HG03108 (cell line): ENCODE measurements around the gene FANCM.

Experiments
- ATAC-seq: cut with Tn5 transposase; IDR thresholded peaks from one replicate; pipeline ENCODE4 v1.9.1; 2021; ENCODE audit warnings: moderate library complexity; ENCODE audit not compliant: unreplicated experiment

Gene FANCM

DNA sequence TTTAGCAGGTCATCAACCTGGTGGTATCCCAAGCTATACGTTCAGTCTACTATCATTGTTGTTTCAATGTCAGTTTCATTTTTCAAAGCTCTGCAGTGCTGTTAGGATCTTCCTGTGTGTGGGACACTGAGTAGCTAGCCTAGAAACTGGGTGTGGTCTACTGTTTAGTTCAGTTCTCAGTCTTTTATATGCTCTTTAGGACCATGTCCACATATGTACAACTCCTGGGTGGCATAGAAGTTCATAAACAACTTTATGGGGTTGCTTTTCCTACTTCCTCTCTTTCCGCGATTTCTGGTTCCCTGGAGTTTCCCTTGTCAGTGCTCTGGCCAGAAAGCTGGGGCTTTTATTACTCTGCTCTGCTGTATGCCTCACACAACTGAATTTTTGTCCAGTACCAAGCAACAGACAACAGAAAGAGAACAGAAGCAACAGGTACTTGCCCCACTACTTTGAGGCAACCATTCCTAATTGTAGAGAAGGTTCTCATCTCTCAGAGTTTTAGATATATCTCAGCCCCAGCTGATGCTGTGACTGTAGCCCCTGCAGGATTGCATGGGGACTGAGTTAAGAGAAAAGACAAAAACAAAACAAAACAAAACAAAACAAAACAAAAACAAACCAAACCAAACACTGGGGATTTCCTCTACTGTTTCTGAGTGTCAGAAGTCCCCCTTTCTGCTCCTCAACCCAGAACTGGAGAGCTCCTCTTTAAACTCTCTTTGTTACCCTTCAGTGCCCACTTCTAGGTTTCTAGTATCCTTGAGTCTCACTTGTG is 86.9 kb downstream of the FANCM start:
- ATAC-seq = no peak

DNA sequence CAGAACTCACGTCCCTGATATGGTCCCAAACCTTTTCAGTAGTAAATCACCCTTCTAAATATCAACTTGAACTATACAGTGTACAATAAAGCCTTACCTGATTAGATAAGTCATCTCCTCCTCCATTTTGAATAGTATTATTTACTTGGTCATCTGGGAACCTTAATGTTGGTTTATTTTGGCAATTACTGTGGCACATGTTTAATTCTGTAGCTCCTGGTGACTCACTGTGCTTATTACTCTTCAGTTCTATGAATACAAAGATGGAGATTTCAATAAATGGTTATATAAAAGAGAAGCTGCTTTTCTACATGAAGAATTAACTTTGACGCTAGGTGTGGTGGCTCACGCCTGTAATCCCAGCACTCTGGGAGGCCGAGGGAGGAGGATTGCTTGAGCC is 91.8 kb downstream of the FANCM start:
- no peak for ATAC-seq

DNA sequence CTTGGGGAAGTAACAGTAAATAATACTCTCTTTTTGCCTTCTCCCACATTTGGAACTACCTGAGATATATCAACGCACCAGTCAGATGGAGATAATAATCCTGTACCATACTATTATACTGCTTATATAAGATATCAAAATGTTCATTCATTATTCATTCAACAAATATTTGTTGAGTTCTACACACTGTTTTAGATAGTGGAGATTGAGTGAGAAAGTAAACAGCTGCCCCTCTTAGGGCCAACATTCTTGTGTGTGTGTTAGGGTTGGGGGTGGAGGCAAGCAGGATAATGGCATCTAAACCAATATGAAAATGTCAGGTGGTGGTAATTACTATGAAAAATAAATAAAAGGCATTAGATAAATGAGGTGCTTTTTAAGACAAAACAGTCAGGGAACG is 103.3 kb downstream of the FANCM start:
- no peak for ATAC-seq

DNA sequence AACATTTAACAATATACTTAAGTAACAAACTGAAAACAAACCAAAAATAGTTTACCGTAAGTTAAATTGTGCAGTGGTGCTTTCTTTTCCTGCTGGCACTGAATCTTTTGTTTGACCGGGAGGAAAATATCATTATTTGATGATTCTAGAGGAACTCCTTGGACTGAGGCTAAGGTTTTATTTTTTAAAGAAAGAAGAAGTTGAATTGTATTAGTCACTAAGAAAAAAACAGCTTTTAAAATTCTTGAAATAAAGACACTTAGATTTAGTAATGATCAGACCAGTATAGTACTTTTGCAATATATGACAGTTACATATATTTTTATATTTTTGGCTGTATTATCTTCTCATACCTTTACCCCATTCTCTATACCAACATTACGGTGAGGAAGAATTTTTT is 107.0 kb downstream of the FANCM start:
- ATAC-seq = no peak

DNA sequence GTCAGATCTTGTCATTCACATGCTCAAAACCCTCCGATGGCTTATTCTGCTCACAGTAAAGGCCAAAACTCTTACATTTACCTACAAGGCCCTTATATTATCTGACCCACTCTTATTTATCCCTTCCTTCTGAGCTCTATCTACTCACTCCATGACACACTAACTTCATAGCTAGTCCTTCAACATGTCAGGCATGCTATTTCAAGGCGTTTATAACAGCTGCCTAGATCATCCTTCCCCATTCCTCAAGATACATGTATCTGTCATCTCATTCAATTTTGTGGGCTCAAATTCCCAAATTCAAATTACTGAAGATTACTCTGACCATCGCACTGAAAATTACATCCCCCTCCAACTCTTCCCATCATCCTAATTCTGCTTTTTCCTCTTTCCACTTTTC is 110.4 kb downstream of the FANCM start:
- ATAC-seq = no peak

DNA sequence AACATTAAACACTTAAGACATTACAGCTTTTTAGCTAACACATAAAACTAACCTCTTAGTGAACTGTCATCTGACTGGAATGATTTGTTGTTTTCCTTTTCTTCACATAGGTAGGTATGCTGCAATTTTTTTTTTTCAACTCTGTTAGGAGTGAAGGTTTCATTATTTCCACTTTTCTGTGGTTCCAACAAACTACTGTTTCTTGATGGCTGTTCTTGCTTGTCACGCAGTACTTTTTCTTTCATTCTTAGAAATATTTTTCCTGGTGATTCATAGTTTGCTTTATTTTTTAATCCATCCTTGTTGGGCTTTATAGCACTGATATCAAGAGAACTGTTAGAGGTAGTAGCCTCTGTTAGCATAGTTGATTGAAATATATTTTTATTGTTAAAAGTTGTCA is 111.0 kb downstream of the FANCM start:
- no peak for ATAC-seq

DNA sequence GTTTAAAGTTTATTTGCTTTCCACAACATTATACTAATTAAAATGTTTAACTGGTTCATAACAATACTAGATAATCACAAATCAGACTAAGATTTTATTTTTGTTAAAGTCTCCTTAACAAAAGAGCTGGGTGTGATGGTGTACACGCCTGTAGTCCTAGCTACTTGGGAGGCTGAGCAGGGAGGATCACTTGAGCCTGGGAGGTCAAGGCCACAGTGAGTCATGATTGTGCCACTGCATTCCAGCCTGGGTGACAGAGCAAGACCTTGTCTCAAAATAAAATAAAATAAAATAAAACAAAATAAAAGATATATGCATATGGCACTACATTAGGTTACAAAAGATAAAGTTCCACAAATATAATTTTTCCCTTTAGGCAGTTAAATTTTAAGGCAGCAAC is 111.7 kb downstream of the FANCM start:
- ATAC-seq = no peak

DNA sequence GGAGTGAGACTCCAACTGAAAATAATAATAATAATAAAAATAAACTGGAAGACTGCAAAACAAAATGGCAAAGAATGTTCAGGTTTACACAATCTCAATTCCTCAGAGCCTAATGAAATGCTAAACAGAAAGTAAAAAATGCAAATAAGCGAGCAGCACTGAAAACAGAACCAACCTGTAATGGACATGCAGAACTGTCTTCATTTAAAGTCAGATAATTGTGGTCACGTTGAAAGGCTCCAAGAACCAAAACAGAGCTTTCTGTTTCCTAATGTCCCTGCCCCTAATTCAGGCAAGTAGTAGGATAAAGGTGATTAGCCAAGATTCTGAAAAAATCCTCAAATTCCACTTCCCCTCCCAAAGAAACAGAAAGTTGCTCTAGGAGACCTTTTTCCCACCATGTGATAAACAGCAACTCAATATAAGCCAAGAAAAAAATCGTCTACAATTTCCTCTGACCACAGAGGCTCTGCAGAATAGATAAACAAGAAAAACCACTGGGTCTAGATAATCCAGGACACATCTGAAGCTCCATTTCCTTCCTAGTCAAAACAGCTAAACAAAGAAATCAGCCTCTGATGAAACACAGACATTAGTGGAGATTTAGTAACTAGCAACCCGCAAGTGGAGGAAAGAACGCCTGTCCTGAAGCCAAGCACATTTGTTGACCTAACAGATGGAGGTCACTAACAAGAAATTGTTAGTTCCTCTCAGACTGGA is 114.3 kb downstream of the FANCM start:
- ATAC-seq = no peak
